GM23338 (cell line): ENCODE measurements around the gene TOB2. TPM values are rescaled to one million over a fixed set of nuclear protein-coding genes. Genes with fewer than 3 reads are reported as not detected.

Experiments
- ATAC-seq: fragments of 200-7000 bp; cut with Tn5 transposase; 3 replicates; pipeline ENCODE4 v1.9.1; 2020
- DNase-seq: peaks from one replicate; pipeline ENCODE4 v3.0.0-alpha.2; 2015; ENCODE audit warnings: low spot score
- H2AFZ ChIP-seq: fragments of 200-600 bp; sonication (generic); 2 replicates; pipeline ENCODE4 v1.8.0; 2016; ENCODE audit warnings: antibody characterized with exemption, mild to moderate bottlenecking, moderate library complexity
- H3F3A ChIP-seq: fragments of 200-600 bp; sonication (generic); replicated peaks from 2 replicates; pipeline ENCODE4 v1.8.0; 2017; ENCODE audit warnings: antibody characterized with exemption, mixed run types, low read depth
- H3K27ac ChIP-seq: fragments of 200-600 bp; sonication (generic); 2 replicates; pipeline ENCODE4 v1.6.1; 2016; ENCODE audit warnings: low read depth
- H3K27me3 ChIP-seq: fragments of 200-600 bp; sonication (generic); 2 replicates; pipeline ENCODE4 v1.8.0; 2016; ENCODE audit warnings: mild to moderate bottlenecking, mixed run types, moderate library complexity; ENCODE audit not compliant: insufficient read depth
- H3K36me3 ChIP-seq: fragments of 200-600 bp; sonication (generic); 2 replicates; pipeline ENCODE4 v1.8.0; 2016; ENCODE audit warnings: mild to moderate bottlenecking; ENCODE audit not compliant: insufficient read depth
- H3K4me1 ChIP-seq: fragments of 200-600 bp; sonication (generic); 2 replicates; pipeline ENCODE4 v1.8.0; 2016; ENCODE audit warnings: mild to moderate bottlenecking, moderate library complexity; ENCODE audit not compliant: insufficient read depth
- H3K4me2 ChIP-seq: fragments of 200-600 bp; sonication (generic); 2 replicates; pipeline ENCODE4 v1.7.1; 2017; ENCODE audit warnings: mixed run types
- H3K4me3 ChIP-seq: fragments of 200-600 bp; sonication (generic); 2 replicates; pipeline ENCODE4 v1.6.1; 2016; ENCODE audit warnings: mixed run types
- H3K79me2 ChIP-seq: fragments of 200-600 bp; sonication (generic); replicated peaks from 2 replicates; pipeline ENCODE4 v1.8.0; 2017; ENCODE audit warnings: mild to moderate bottlenecking; ENCODE audit not compliant: insufficient read depth
- H3K9me2 ChIP-seq: fragments of 200-600 bp; sonication (generic); 2 replicates; pipeline ENCODE4 v1.8.0; 2017; ENCODE audit not compliant: insufficient read depth
- H4K20me1 ChIP-seq: fragments of 200-600 bp; sonication (generic); replicated peaks from 2 replicates; pipeline ENCODE4 v1.8.0; 2017; ENCODE audit warnings: mild to moderate bottlenecking; ENCODE audit not compliant: insufficient read depth
- H3K27ac Mint-ChIP-seq: 2 replicates; pipeline ENCODE4 v1.8.0; 2020; ENCODE audit warnings: inconsistent platforms, mild to moderate bottlenecking, moderate library complexity, mixed read lengths
- H3K27me3 Mint-ChIP-seq: 3 replicates; pipeline ENCODE4 v1.8.0; 2022; ENCODE audit warnings: low read depth, mild to moderate bottlenecking, moderate library complexity, mixed read lengths, inconsistent platforms; ENCODE audit not compliant: insufficient read depth, poor library complexity
- H3K36me3 Mint-ChIP-seq: 3 replicates; pipeline ENCODE4 v1.8.0; 2021; ENCODE audit warnings: low read depth, mild to moderate bottlenecking, inconsistent platforms, moderate library complexity, mixed read lengths
- H3K4me1 Mint-ChIP-seq: 3 replicates; pipeline ENCODE4 v1.8.0; 2020; ENCODE audit warnings: mild to moderate bottlenecking, inconsistent platforms, mixed read lengths
- H3K4me3 Mint-ChIP-seq: 3 replicates; pipeline ENCODE4 v1.8.0; 2021; ENCODE audit warnings: moderate library complexity, mild to moderate bottlenecking, inconsistent platforms, mixed read lengths
- H3K9me3 Mint-ChIP-seq: 3 replicates; pipeline ENCODE4 v1.8.0; 2020; ENCODE audit warnings: moderate library complexity, mild to moderate bottlenecking, inconsistent platforms, mixed read lengths
- CREB1 ChIP-seq: fragments of 250-450 bp; sonication (Bioruptor Pico); IDR thresholded peaks from 2 replicates; pipeline ENCODE4 v1.5.0; 2020; ENCODE audit warnings: low read depth, mild to moderate bottlenecking, moderate library complexity
- EZH2 ChIP-seq: fragments of 200-600 bp; sonication (generic); IDR thresholded peaks from one replicate; pipeline ENCODE4 v1.8.0; 2017; ENCODE audit warnings: antibody characterized with exemption, mild to moderate bottlenecking, low read depth; ENCODE audit not compliant: unreplicated experiment
- POLR2AphosphoS5 ChIP-seq: IDR thresholded peaks from 2 replicates; pipeline ENCODE4 v1.6.1; 2016; ENCODE audit warnings: antibody characterized with exemption, low read depth
- polyA plus RNA-seq: library from polyadenylated mRNA; unstranded; fragments of >200 nt; fragmentation: Nextera tagmentation; extraction: Ambion mirVana; gene quantifications from 2 replicates; pipeline ENCODE4 v1.2.1, GENCODE V29; 2016
- total RNA-seq: library from RNA; depleted of rRNA; stranded (reverse); fragments of >200 nt; shearing (Covaris generic); gene quantifications from 2 replicates; pipeline ENCODE4 v1.2.3, GENCODE V29; 2014
- TF ChIP-seq, protein P1 (sequence below): IDR thresholded peaks from 2 replicates; pipeline ENCODE4 v1.6.1; 2016; ENCODE audit warnings: antibody characterized with exemption
- TF ChIP-seq, protein P2 (sequence below), 2 experiments: fragments of 200-600 bp in 1 of 2; sonication (generic) in 1 of 2; conservative IDR thresholded peaks; 2 replicates each; pipeline versions ENCODE4 v1.5.1 to v1.6.1; 2016 to 2017; ENCODE audit warnings: antibody characterized with exemption in 2 of 2, low read depth in 2 of 2, mild to moderate bottlenecking in 2 of 2, moderate library complexity in 1 of 2

The TOB2 gene
- total and polyA plus RNA-seq, 2 experiments from 2014 or later, result 27.3 to 47.2 TPM

DNA sequence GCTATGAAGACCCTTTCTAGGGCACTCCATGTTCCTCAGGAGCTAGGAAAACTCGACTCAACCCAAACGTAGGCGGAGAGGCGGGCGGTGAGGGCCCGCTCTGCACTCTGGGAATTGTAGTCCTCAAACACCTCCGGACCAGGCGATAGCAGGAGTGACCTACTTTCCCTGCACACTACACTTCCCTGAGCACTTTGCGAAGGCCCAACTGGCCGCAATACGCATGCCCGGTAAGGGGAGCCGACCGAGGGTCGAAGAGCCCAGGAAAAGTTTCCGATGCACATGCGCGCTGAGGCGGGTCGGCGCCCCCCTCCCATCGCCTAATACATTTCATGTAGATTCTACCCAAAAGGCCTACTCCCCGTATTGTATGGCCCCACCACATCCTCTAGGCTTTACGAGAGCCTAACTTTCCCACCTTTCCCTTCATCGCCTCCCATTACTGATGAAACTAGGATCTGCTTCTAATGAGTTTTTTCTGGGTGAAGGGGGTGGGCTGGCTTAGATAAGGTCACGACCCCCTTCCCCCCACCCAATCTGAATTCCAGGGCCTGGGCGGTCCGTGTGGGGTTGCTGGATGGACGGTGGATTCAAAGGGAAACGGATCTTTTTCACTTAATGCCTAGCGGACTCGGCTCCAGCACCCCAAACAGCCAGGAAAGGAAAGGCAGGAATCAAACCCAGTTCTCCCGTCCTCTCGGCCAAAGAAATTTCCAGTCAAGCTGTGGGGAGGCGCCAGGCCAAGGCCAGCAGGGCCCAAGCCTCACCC lies 2.1 kb downstream of the TOB2 start:
- Mint-ChIP-seq H3K4me3 (peak overlapping the region; percentile 99), H3K9me3 (peaks cover 3% of the 10 kb centered on the region; the same call in 1 of the 3 replicates), H3K27me3 (peaks cover 35% of the 10 kb centered on the region), H3K27ac (peak overlapping the region; percentile 98), H3K4me1 (peaks cover 21% of the 10 kb centered on the region), H3K36me3 (peaks cover 40% of the 10 kb centered on the region)
- H3K27me3 ChIP-seq, result no peaks in the 10 kb centered on the region
- DNase-seq (peak; percentile 99), ATAC-seq (peak; percentile 64)
- H3F3A ChIP-seq, result peaks cover 20% of the 10 kb centered on the region
- H3K4me1 ChIP-seq, result peaks cover 5% of the 10 kb centered on the region
- H3K4me3 ChIP-seq, result peak overlapping the region; percentile 99
- H2AFZ ChIP-seq, result no peak overlapping the region
- peak overlapping the region; percentile 95 for H3K27ac ChIP-seq
- peaks cover 17% of the 10 kb centered on the region; the same call in 1 of the 2 replicates for H3K36me3 ChIP-seq
- peaks cover 31% of the 10 kb centered on the region for H4K20me1 ChIP-seq
- no peaks in the 10 kb centered on the region for H3K9me2 ChIP-seq
- peaks cover 66% of the 10 kb centered on the region for H3K79me2 ChIP-seq
- TF ChIP-seq, protein P1, sequence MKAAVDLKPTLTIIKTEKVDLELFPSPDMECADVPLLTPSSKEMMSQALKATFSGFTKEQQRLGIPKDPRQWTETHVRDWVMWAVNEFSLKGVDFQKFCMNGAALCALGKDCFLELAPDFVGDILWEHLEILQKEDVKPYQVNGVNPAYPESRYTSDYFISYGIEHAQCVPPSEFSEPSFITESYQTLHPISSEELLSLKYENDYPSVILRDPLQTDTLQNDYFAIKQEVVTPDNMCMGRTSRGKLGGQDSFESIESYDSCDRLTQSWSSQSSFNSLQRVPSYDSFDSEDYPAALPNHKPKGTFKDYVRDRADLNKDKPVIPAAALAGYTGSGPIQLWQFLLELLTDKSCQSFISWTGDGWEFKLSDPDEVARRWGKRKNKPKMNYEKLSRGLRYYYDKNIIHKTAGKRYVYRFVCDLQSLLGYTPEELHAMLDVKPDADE, result peak; percentile 87
- TF ChIP-seq, protein P2, sequence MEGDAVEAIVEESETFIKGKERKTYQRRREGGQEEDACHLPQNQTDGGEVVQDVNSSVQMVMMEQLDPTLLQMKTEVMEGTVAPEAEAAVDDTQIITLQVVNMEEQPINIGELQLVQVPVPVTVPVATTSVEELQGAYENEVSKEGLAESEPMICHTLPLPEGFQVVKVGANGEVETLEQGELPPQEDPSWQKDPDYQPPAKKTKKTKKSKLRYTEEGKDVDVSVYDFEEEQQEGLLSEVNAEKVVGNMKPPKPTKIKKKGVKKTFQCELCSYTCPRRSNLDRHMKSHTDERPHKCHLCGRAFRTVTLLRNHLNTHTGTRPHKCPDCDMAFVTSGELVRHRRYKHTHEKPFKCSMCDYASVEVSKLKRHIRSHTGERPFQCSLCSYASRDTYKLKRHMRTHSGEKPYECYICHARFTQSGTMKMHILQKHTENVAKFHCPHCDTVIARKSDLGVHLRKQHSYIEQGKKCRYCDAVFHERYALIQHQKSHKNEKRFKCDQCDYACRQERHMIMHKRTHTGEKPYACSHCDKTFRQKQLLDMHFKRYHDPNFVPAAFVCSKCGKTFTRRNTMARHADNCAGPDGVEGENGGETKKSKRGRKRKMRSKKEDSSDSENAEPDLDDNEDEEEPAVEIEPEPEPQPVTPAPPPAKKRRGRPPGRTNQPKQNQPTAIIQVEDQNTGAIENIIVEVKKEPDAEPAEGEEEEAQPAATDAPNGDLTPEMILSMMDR (conservative IDR thresholded peaks at IDR 0.05; ENCODE audit: low read depth in 2 of 2), result no peak
- TF ChIP-seq POLR2AphosphoS5 (peak; percentile 69), CREB1 (CRISPR knock-in tag) (peak; percentile 52; the same call in 1 of the 2 replicates)
- H3K4me2 ChIP-seq, result peak overlapping the region; percentile 100

DNA sequence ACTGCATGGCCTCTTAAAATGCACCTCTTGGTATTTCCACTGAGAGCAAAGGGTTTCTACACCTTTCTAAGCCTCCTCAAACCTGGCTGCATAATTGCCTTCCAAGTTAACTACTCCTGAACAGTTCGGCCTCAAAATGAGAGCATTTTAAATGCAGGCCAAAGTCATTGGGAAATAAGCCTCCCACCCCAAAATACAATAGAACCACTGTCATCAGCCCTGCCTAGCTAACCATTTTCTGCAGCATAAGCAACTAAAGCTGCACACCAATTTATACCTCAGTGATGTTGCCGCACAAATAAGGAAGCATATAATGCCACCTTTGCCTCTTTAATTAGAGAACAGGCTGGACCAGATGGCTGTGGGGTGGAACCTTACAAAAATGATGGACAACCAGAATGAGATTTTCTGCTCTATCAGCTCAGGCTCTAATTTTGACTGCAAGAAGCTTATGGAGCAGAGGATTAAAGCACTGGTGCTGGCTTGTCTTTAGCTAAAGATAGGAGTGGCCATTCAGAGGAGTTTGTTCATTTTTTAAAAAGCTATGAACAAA lies 4.3 kb downstream of the TOB2 start:
- peaks cover 12% of the 10 kb centered on the region for H3K4me1 Mint-ChIP-seq
- no peak overlapping the region for H3K27ac Mint-ChIP-seq
- Histone ChIP-seq H3K79me2 (peaks cover 88% of the 10 kb centered on the region), H3K4me1 (no peaks in the 10 kb centered on the region), H3K36me3 (peaks cover 18% of the 10 kb centered on the region), H2AFZ (no peak overlapping the region), H3K27me3 (no peaks in the 10 kb centered on the region), H3K4me3 (no peak overlapping the region), H3K9me2 (no peaks in the 10 kb centered on the region), H4K20me1 (peaks cover 49% of the 10 kb centered on the region), H3F3A (peaks cover 28% of the 10 kb centered on the region; the same call in 1 of the 2 replicates), H3K4me2 (no peak overlapping the region), H3K27ac (0 out of 2 replicates have a peak overlapping the region, but pooled peaks have one; percentile 65)
- no peak for DNase-seq
- H3K27me3 Mint-ChIP-seq, result peaks cover 25% of the 10 kb centered on the region
- H3K9me3 Mint-ChIP-seq, result peaks cover 3% of the 10 kb centered on the region; the same call in 1 of the 3 replicates
- no peak for ATAC-seq
- H3K4me3 Mint-ChIP-seq, result peak overlapping the region; percentile 99; the same call in 1 of the 3 replicates
- H3K36me3 Mint-ChIP-seq, result peaks cover 50% of the 10 kb centered on the region
- TF ChIP-seq, protein P1, result no peak
- no peak for TF ChIP-seq POLR2AphosphoS5
- TF ChIP-seq, protein P2 (conservative IDR thresholded peaks at IDR 0.05; ENCODE audit: low read depth in 2 of 2), result no peak
- no peak for TF ChIP-seq EZH2
